Hematopoietic multipotent progenitor cell treated with erythropoietin and hydrocortisone succinate and interleukin-3 and kit ligand, for 8 days (in vitro differentiated cells): ENCODE results near the gene BEST4.
"Not testable (repeated sequence)": the region's sequence is repeated elsewhere in the genome, so short reads cannot be mapped to it uniquely, and the experiment has no call there.

Experiments used
- DNase-seq: peaks from one replicate; pipeline ENCODE4 v3.0.0-alpha.2; 2015

Gene BEST4

DNA sequence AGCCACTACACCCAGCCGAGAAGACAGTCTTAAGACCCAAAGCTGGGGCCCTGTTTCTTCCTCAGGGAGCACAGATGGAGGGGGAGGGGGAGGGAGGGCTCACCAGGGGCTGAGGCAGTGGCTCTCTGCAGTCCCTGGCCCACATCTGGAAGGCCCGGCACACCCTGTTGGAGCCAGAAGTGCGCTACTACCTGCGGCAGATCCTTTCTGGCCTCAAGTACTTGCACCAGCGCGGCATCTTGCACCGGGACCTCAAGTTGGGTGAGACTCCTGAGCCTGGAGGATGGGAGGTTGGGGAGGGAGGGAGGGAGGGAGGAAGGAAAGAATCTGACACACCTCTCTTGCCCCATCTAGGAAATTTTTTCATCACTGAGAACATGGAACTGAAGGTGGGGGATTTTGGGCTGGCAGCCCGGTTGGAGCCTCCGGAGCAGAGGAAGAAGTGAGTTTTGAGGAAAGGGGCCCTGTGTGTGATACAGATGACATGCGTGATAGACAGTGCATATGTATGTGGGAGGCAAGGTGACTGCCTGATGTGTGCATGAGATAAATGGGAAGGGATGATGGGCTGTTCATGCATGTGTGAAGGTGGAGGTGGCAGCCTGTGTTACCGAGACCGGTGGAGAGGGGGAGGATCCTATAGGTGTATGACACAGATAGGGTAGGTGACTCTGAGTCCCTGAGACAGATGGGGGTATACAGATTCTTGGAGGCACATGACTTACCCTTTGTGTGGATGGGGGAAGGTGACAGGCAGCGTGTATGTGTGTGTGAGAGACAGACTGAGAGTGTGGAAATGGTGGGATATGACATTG is 13.7 kb upstream of the BEST4 start:
- DNase-seq, result no peak

DNA sequence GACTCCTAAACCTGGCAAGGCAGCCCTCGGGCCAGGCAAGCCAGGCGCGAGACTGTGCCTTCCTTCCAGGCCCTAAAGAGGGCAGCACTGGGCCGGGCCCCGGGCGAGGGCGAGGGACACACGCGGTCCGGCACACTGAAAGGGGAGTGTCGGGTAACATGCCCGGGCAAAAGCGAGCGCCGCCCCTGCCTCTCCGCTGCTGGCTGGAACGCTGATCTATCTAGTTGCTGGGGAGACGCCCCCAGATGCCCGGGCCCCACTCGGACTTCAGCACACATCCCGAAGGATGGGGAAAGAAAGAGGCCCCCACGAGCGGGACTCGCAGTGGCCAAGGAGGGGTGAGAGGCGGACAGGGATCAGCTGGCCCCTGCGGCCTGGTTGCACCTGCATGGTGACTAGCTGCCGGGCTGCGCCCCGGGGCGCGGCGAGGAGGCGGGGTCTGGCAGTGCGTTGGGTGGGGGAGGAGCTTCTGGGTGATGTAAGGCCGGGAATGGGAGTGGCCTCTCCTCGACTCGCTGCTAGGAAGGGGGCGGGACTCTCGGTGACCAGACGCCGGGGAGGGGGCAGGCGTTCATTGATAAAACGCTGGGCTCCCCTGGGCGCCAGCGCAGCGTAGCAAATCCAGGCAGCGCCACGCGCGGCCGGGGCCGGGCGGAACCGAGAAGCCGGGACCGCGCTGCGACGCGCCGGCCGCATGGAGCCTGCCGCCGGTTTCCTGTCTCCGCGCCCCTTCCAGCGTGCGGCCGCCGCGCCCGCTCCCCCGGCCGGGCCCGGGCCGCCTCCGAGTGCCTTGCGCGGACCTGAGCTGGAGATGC is 12.0 kb upstream of the BEST4 start, which contains the start of gene PLK3:
Gene PLK3, plus strand, starts transcription at position 608 of the 815 bp plus-strand sequence. Its CDS starts 87 bp downstream, at position 695.
- peak; percentile 96 for DNase-seq

DNA sequence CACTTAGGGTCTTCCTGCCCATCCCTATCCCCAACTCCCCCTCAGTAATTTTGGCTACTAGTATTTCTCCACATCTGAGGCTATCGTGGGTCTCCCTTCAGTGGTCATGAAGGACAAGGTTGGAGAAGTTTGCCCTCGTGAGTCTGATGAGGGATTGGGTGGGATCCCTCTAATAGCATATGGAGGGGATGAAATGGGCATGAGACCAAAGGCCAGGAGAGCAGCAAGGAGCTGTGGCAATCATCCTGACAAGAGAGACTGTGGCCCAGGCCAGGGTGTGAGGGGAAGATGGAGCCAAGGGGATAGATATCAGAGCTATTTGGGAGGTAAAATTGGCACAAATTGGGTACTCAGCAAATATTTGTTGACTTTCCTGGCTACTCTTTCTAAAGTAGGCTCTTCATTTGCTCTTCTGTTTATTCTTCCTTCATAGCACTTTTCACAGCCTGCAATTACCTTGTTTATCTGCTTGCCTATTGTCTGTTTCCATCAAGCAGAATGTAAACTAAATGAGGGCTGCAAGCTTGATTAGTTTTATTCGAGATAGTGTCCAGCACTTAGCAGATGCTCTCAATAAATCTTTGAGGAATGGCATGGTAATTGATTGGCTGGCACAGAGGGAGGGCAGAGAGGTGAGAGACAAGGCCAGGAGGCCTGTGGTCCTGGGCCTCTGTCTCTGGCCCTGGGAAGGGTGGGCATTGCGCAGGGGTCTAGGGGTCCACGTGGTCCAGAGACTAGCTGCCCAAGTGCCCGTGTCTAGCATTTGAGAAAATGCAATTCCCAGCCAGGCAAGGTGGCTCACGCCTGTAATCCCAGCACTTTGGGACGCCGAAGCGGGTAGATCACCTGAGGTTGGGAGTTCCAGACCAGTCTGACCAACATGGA is 10.8 kb upstream of the BEST4 start:
- no peak for DNase-seq

DNA sequence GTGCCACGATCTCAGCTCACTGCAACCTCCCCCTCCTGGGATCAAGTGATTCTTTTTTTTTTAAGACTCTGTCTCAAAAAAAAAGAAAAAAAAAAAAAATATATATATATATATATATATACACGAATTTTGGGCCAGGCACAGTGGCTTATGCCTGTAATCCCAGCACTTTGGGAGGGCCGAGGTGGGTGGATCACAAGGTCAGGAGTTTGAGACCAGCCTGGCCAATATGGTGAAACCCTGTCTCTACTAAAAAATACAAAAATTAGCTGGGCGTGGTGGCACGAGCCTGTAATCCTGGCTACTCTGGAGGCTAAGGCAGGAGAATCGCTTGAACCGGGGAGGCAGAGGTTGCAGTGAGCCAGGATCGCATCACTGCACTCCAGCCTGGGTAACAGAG is 9.9 kb upstream of the BEST4 start:
- DNase-seq, result not testable (repeated sequence)

DNA sequence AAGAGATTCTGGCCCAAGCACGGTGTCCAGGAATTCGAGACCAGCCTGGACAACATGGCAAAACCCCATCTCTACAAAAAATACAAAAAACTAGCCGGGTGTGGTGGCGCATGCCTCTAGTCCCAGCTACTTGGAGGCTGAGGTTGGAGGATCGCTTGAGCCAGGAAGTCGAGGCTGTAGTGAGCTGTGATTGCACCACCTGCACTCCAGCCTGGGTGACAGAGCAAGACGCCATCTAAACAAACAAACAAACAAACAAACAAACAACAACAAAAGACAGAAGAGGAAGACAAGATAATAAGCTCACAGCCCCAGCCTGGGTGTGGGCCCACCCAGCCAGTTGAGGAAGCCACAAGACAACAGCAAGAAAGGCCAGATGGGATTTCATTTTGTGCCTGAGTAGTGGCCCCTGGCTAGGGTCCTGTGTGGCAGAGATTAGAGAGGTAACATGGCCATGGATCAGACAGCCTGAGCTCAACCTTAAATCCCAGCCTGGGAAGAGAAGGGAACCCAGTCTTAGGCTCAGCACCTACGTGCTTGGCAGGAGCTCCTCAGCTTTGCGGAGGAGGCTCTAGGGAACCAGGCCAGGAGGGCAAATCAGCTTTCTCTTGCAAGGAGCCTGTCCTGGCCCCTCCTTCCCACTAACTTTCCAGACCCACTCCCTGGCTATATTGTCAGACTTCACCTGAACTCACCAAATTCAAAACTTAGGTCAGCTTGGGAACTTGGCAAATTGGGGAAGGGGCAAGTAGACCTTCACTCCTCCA is 4.9 kb upstream of the BEST4 start:
- no peak for DNase-seq

DNA sequence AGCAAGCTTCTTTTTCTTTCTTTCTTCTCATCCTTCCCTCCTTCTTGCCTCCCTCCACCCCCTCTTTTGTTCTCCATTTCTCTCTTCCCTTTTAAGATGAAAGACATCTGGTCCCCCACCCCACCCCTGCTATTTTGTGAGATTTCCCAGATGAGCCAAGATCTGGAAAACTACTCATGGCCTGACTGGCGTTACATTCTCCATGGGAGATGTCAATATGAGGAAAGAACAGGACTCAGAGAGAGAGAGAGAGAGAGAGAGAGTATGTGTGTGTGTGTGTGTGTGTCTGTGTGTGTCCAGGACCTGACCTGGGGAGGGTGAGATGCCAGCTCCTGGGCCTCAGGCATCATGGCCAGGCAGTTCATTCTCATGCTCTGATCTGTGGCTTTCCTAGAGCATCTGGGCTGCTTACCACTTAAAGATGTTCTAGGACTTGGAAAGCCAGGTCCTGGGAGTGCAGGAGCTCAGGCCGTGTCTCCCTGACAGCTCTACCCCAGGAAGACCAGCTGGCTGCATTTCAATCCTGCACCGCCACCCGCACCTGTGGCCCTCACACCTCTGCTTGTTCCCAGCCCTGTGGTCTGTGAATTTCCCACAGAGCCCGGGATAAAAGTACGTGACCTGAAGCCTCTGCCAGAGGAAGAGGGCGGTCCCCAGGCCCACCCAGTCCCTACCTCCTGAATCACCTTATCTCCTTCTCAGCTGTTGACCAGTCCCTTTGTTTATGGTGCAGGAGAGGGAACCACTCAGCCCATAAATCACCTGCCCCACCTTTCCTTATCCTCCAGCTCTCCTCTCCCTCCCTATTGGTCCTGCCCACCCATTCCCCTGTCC is 3.2 kb upstream of the BEST4 start:
- no peak for DNase-seq

DNA sequence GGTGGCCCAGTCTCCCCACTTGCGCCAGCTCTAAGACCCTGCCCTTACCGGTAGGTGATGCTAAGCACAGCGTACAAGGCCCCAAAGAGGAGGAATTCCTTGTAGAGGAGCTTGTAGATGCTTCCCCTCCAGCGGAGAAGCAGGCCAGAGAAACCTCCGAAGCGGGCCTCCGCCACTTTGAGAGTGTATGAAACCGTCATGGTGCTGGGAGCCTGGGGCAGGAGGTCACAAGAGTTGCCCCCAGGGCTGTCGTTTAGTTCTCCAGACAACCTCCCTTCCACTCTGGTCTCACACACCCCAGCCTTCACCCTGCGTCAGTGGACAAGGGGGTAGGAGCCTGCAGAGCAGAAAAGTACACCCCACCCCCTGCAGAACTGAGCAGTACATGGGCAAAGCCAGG is 464 bp downstream of the BEST4 start:
- no peak for DNase-seq

DNA sequence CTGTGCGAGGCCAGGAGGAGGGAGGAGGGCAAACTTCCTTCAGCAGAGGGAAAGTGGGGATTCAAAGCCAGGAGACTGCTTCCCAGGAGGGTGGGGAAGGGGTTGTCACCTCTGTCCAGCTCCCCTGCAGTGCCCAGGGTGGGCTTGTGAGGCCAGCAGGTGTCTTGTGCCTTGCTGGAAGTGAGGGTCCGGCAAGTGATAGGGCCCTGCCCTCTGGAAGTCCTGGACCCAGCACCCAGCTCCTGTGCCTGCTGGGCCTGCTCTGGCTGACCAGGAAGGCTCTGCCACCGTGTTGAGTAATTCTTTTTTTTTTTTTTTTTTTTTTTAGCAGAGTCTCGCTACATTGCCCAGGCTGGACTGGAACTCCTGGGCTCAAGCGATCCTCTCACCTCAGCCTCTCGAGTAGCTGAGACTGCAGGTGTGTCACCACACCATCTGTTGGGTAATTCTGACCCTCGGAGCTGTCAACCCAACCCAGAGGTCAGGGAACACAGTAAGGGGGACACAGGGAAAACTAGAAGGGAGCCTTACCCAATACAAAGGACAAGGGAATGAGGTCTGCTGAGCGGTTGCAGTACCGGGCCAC is 1.0 kb downstream of the BEST4 start:
- DNase-seq, result no peak

DNA sequence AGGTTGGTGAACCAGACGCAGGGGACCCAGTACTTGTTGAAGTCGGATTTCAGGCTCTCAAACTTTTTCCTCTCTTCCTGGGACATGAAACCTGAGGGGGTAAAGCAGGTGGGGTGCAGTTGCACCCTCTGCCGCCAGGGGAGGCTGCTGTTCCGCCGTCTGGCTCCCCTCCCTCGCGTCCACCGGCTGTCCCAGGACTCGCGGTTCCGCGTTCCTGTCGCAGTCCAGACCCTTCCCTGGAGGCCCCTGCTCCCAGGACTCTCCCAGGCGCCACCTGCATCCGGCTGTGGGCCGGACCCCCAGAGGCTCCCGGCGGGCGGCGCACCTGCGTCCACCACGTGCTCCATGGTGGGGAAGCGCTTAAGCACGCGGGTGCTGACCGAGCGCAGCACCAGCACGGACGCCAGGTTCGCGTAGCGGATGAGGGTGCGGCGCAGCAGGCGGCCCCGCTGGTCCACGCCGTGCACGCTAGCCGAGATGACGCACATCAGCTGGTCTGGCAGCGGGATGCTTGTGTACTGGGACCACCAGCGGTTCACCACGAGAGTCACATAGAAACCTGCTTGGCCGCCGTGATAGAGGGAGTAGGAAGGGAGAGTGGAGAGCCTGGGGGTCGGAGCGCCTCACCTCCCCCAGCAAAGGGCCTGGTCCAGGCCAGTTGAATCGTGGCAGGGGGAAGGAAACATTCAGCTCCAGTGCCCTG is 1.7 kb downstream of the BEST4 start:
- DNase-seq, result peak; percentile 77

DNA sequence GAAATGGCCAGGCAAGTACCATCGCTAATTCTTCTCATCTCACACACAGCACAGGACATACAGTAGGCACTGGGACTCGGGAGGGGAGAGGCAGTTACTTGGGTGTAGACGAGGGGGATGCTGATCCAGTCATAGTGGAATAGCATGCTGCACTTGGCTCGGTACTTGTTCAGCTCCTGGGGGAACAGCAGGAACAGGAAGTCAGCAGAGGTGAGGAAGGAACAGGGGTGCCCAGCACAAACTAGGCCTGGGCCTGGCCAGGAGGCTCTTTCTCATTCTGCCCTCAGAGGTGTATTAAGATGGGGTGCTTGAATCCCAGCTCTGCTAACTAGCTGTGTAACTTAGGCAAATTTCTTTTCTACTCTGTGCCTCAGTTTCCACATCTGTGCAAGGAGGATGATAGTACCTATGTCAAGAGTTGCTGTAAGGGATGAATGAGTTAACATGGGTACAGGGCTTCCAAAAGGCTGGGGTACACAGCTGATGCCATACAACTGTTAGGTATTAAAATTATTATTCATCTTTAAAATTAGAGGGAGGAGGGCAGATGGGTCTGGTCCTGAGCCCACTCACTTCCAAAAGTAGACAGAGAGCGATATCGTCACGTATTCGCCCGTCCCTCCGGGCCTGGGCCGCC is 2.4 kb downstream of the BEST4 start:
- no peak for DNase-seq

DNA sequence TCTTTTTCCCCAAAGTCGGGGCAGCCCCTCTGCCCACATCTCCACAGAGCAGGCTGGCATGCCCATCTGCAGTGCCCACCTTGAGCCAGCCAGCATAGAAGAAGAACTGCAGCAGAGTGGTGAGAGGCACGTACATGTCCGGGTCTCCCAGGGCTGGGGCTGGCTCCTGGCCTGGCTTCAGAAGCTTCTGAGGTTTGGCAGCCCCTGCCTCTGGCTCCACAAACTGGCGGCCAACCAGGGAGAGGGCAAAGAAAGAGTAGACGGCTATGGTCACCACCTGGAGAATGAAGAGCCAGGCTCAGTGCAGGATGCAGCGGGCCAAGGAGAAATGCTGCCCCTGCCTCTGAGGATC is 3.0 kb downstream of the BEST4 start:
- no peak for DNase-seq

DNA sequence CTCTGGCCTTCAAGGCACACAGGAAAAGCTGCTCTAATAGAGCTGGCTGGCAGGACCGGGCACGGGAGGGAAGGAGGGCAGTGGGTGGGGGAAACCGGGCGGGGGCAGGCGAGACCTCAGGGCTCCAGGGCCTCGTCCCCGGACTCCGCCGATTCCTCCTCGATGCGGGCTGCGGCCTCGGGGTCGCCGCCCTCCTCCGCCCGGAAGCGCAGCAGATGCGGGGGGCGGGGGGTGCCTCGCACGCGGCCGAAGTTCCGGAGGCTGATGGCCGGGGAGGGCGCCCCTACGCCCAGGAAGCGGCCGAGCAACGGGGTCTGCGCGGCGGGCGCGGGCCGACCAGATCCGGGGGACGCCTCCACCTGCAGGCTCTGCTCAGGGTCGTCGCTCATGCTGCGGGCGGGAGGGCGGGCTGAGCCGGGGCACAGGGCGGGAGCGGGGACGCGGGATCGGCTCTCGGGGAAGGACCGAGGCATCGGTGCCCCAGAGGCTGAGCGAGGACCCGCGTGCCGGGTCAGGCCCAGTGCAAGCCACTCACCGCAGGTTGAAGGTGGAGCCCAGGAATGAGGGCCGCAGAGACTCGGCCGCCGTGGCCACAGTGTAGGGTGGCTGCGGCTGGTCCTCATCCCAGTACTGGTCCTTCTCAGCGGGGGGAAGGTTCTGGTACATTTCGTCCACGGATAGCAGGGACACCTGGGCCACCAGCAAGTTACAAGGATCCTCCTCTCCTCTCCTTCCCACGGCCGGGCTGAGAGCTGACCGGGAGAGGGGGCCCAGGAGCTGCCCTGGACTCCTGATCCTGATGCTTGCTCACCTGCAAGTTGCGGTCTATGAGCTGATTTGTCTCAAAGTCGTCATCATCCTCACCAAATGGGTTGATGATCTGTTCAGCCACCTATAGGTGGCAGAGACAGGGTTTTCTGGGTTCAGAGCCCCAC is 3.6 kb downstream of the BEST4 start:
- peak; percentile 24 for DNase-seq

DNA sequence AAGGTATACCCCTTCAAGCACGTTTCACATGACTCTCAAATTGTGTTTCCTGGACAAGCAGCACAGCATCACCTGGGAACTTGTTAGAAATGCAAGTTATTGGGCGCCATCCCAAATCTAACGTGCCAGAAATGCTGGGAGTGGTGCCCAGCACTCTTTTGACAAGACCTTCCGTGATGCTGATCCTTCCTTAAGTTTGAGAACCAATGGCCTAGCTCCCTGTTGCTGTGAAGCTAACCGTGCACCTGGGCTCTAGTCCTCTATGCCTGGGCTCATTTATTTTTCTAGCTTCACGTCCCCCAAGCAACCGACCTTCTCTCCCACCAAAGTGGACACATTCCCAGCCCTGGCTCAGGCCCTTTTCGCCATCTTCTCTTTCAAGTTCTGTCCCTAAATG is 4.3 kb downstream of the BEST4 start:
- peak; percentile 36 for DNase-seq

DNA sequence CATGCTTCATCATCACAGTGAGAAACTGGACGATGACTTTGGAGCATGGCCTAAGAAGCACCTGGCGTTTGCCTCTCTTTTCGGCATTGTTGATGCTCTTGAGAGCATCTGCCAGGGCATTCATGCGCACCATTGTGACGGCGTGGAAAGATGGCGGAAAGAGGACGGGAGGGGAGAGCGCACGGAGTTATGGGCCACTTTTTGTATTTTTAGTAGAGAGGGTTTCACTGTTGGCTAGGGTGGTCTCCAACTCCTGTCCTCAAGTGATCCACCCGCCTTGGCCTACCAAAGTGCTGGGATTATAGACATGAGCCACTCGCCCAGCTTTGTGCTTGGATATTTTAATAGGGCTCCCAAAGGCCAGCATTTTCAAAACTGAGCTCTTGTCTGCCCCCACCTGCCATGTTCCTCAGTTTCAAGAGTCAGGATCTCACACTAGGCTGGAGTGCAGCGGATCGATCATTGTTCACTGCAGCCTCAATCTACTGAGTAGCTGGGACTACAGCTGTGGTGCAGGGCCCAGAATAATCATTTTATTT is 7.3 kb downstream of the BEST4 start:
- no peak for DNase-seq

DNA sequence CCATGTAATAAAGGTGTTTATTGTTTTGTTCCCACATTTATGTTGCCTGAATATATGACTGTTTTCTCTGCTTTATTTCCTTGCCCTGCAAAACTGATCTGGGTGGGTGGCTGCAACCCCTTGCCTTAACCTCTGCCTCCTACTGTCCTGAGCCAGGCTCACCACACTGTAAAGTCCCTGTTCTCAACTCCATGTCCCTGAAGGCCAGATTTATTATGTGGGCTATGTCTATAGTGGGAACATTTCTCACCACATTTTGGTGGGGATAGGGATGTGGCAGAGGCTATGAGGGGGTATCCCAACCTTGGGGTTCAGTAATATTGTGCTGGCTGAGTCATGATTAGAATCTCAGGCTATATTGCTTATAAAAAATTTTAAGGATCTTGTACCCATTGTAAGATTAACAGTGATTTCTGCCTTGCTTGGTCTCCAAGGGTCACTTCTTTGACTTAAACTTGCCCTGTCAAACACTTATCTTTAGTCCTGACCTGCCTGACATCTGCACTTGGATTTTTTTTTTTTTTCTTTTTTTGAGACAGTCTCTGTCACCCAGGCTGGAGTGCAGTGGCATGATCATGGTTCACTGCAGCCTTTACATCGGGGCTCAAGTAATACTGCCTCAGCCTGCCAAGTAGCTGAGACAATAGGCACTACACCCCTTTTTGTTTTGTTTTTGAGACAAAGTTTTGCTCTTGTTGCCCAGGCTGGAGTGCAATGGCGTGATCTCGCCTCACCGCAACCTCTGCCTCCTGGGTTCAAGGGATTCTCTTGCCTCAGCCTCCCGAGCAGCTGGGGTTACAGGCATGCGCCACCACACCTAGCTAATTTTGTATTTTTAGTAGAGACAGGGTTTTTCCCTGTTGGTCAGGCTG is 9.0 kb downstream of the BEST4 start:
- DNase-seq, result no peak

DNA sequence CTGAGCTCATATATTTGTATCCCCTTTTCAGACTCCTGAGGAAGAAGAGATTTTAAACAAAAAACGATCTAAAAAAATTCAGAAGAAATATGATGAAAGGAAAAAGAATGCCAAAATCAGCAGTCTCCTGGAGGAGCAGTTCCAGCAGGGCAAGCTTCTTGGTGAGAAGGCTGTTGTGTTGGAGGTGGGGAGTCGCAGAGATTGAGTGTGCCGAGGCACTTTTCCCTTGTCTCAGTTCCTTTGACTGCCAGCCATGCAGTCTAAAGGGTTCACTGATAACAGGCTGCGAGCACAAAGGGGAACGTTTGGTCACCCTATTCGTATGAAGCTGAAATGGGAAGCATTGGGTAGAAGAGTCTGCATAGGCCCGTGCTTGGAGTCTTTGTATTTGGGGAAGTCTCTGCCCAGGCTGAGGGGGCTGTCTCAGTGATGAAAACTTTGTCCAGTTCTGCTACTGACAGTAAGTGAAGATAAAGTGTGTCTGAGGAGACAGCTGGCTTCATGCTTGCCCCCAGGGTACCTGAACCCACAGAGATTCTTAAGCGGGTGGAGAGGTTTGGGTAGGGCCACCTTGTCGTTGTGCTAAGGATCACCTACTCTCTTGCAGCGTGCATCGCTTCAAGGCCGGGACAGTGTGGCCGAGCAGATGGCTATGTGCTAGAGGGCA is 9.9 kb downstream of the BEST4 start:
- DNase-seq, result no peak

DNA sequence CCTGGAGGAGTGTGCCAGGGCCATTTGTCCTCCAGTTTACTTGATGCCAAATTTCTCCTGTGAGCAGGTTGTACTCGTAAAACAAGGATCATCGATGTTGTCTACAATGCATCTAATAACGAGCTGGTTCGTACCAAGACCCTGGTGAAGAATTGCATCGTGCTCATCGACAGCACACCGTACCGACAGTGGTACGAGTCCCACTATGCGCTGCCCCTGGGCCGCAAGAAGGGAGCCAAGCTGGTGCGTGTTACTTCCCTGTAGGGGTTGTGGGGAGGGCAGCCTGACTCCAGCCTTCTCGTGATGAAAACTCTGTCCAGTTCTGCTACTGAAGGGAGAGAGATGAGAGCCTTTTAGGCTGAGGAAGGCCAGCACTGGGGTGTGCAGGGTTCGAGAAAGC is 10.4 kb downstream of the BEST4 start:
- no peak for DNase-seq
